Bone marrow (tissue), 2 donors: Measurements from ENCODE around the gene WDR26.
"Not testable (repeated sequence)": the region's sequence is repeated elsewhere in the genome, so short reads cannot be mapped to it uniquely, and the experiment has no call there.

Experiments used
- DNase-seq, 2 donors: peaks; one replicate each; lab custom pipeline; 2025; lab: John Stamatoyannopoulos, UW

WDR26 gene

DNA sequence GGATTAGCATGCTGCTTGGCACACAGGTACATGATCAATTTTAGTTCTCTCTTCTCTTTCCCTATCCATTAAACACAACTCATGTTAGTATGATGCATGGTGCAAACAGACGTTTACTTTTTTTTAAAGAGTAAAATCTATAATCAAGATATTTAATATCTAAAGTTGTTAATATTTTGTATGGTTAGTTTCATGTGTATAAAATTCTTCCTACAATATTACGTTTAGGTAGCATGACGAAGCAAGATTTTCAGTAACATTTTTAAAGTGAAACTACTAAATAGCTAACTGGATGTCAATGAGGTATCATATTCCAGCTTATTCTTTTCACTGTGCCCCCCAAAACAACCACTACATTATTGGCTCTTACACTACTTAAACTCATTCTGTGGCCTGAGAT, 41.3 kb downstream of the WDR26 start:
- DNase-seq, result no peak

DNA sequence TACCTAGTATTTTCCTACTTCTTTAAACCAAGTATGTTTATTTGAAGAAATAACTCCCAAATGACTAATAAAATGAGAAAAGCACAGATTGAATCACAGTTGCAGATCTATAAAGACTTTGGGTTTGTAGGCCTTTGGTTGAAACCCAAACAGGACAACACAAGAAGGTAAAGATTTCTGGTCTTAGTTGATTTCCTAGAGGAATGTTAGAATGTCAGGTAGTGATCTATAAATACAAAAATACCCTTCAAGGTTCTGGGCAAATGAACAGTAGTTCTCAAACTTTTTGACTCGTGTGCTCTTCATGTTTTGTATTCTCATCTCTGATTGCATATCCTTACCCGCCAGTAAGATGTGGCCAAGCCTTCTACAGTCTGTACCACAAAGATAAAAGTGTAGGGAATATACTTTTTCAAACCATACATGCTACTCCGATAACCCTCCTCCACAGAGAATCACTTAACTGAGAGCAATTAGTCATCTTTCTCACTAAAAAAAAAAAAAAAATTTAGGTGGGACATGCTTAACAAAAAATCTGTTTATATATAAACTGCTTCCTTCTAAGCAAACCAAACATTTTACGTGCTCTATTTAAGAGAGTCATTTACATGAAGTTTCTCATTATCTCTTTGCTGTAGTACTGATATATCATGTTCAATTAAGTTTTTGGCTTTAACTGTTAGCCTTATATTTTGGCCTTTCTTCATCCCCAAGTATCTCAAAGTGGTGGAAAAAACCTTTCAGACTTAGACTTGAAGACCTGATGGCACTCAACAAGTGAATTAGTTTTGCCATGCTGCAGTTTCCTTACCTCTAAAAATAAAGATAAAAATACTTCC, 42.0 kb downstream of the WDR26 start:
- DNase-seq, result no peak

DNA sequence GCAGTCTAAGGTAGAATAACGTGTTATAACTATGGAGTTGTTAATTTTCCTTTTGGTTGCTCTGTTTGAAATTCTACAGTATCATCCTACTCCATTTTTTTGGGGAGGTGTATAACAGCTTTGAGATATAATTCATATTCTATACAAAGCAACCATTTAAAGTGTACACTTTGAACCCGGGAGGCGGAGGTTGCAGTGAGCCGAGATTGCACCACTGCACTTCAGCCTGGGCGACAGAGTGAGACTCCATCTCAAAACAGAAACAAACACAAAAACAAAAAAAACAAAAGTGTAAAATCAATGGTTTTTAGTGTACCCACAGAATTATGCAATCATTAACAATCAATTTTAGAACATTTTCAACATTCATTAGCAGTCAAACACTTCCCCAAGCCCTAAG, 44.1 kb downstream of the WDR26 start:
- DNase-seq, result no peak

DNA sequence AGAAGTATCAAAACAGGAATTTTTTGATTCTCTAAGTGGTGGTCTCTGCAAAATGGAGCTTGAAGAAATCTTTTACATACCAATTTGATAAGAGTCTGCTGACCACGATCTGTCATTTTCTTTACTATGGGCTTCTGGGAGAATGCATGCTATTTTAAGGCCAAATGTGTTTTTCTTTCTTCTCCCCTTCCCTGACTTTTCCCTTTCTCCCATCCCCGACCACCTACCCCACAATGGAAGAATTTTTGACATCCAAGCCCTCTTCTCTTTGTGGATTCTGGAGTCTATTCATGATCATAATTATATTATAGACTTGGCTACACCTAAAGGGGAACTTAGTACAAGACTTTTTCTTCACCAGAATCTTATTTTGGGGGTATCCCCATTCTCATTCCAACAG, 46.7 kb downstream of the WDR26 start:
- no peak for DNase-seq

DNA sequence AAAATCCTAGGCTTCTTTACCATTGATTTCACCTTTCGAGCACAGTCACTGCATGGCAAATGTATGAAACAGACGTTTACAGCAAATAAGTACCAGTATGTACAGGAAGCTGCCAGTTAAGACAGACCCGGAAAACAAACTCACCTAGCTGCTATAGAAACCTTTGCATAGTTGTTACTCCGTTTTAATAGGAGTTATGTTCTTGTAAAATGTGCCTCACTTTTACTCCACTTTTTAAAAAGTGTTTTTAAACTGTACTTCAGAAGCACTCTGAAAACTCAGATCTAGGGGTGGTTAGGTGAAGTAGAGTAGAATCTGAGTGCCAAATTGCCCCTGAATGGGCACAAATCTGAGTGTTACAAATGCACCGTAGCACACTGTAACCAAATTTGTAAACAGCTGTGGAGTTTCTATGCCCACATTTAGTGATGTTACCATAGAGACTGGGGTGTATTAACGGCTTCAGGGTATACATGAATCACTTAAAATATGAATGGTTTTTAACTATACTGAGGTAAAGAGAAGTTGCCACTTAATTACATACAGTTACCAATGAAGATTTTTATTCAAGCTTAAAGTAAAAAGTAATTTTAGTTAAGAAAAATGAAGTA, 47.2 kb downstream of the WDR26 start:
- DNase-seq, result no peak

DNA sequence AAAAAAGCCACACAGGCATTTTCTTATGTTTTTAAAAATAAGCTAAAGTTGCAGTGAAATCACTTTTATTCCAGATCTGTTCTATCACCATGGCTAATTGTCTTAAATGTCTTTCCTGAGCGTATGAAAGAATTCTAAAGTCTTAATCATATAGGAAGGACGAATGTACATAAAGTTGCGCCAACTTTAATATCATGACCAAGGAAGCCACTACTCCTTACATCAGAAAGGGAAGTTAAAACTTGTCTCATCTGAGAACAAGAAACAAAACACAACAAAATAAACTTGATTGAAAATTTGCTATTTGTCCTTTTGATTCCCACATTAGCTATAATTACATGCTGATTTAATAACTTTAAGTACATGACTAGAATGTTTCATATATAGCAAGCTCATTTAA, 51.4 kb downstream of the WDR26 start:
- no peak for DNase-seq

DNA sequence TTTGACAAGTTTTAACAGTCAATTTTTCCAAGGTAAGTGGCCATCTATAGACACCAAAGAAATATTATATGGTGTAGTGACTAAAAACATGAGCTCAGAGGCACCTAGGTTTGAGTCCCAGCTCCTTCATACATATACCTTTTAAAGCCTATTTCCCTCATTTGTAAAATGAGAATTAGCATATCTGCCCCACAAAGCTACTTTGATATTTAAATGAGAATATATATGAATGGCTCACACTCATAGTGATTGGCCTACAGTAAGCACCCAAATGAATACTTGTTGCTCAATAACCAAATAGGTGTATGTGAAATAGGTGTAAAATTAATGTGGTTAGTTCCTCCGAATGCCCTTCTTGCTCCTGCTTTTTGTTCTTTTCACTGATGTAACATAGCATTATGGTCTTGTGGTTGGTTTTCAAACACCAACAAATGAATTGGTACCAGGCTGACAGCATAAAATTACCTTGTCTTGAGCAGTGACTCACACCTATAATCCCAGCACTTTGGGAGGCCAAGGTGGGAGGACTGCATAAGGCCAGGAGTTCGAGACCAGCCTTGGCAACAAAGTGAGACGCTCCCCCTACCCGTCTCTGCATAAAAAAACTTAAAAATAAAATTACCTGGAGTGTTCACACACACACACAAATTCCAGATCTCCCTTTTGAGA, 52.6 kb downstream of the WDR26 start:
- no peak for DNase-seq

DNA sequence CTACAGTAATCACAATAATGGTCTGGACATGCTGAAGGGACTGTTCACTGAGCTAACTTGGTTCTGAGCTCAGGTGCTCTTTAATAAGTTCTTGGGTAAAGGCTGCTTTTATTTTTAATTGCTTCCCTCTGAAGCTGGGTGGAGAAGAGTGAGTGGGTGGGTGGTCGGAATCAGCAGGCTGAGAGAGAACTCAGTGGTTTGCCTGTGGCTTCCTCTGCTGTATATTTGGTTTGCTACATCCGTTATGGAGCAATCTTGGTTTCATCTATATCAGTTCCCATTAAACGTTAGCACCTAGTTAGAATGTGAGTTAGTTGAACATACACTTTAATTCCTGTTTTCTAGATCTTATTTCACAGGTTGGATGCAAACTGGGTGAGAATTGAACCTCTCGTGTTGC, 54.6 kb downstream of the WDR26 start:
- peak in 1 of 2 donors; percentile 74 for DNase-seq

DNA sequence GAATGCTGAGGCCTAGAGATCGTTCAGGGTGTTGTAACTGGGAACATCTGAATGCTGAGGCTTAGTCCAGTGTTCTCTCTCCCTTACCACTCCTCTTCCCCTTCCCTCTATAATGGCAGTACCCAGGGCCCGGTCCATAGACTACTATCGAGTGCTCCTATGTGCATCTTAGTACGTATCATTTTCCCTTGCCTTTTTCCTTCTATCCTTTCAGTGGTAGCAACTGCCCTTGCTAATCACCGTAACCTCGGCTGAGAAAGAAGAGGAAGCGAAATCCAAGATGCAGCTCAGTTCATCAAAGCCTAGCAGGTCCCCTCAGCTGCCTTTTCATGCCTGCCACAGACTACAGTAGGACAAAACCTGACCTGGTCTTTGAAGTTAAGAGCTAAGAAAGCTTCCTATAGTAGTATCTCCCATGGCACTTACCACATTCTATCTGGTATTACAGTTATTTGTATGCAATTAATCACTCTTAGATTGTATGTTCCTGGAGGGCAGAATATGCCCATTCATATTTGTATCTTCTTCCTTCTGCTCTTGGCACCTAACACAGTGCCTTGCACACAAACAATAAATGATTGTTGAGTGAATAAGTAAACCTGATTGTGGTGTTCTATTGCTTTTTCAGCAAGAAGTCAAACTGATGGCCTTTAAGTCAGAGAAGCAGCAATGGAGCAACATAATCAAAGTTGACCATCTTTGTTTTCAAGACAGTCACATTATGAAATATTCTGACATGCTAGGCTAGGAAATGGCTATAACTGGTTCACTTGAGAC, 55.6 kb downstream of the WDR26 start:
- no peak for DNase-seq

DNA sequence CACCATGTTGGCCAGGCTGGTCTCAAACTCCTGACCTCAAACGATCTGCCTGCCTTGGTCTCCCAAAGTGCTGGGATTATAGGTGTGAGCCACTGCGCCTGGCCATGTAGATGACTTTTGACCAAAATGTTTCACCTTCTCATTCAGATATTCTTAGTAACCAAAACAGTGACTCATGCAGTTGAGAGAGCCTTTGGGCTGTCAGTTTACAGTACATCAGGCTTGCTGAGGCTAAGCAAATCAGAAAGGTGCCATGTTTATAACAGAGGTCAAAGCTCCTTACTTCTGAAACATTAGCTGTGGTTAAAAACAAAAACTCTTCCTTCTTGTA, 57.0 kb downstream of the WDR26 start:
- no peak for DNase-seq

DNA sequence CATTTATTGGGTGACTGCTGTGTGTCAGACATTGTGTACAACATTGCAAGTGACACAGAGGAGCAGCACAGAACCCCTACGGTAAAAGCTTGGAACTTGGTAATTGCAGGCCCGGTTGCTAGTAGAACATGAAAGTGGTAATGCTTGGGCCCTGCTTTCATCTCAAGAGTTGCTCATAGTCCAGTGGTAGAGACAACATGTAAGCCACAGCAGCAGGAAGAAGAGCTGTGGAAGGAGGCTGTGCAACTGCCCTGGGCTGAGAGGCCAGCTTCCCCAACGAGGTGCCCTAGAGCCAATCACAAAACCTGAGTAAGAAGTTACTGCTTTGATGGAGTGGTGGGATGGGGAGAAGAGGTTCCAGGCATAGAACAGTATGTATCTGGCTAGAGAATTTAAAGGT, 59.5 kb downstream of the WDR26 start:
- DNase-seq, result no peak

DNA sequence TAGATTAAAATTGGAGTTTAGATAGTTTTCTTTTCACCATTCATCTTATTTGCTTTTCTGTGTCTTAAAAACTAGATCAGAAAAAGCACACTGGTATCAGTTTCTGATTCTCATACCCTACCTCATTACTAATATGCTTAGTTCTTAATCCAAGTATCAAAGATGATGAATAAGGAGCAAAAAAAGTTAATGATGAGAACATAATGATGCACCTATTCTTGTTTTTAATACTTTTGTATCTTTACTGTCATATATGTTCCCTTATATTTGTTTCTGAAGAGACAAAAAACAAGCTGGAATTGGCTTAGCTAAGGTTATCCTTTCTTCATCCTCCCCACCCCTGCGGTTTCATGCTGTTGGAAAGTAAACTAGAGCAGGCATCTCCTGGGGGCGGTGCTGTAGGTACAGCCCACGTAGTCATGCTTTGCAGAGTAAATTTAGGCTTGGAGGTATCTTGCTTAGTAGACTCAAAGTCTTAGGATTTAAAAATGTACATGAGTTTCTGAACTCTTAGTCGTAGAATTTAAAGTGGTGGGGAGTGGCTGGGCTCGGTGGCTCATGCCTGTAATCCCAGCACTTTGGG, 61.5 kb downstream of the WDR26 start:
- DNase-seq, result no peak

DNA sequence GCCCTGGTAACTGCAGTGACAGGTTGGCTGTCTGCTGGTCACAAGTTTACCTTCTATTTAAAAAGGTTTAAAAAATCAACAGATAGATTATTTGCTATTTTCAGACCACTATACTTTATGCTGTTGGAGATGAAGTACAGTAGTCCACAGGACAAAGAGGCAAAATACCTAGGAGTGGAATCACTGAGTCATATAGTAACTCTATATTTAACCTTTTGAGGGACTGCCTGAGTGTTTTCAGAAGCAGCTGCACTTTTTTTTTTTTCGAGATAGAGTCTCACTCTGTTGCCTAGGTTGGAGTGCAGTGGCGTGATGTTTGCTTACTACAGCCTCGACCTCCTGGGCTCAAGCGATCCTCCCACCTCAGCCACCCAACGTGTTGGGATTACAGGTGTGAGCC, 66.2 kb downstream of the WDR26 start:
- DNase-seq, result no peak

DNA sequence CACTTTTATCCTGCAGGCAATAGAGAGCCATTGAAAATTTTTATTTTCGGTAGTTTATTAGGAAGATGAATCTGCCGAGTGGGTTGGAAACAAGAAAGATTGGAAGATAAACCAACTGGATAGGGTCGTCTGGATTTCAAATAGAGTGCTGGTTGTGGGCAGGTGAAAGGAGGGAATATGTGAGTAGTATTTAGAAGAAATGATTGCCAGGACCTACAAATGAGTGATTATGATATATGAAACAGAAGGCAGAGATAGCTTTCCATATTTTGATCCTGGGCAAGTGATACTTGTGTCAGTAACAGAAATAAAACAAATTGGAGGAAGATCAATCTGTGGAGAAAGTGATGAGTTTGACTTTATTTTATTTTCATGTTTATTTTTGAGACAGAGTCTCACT, 75.4 kb downstream of the WDR26 start:
- DNase-seq, result no peak

DNA sequence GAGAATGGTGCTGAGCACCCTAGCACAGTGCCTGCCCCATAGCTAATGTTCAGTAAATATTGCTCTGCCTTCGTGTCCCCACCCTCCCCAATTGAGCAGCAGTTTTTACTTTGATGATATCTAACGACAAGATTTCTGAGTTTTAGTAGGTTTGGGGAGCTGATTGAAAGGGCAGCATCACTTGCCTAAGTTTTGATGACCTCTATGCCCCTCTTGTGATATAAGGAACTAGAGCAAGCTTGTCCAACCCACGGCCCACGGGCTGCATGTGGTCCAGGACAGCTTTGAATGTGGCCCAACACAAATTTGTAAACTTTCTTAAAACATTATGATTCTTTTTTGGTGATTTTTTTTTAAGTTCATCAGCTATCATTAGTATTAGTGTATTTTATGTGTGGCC, 76.4 kb downstream of the WDR26 start:
- DNase-seq, result no peak

DNA sequence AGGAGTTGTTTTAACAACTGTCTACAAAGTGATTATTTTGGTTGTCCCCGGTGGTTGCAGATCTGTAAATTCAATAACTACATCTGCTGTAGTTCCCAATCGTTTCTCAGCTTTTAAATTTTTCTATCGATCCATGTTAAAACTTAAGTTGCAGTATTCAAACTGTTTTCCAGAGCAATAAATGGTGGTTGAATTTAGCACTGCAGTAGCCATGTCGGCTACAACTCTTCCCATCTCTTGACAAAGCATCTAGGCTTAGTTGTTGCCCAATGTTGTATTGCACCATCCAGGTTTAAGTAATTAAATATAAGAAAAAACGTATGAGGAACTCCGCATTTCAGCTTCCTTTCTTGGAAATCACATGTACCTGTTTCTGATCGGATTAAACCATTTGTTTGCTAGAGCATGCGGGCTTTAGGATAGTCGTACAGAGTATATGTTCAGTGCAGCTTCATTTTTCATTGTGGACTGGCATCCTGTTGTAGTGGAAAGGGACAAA, 76.9 kb downstream of the WDR26 start:
- no peak for DNase-seq

DNA sequence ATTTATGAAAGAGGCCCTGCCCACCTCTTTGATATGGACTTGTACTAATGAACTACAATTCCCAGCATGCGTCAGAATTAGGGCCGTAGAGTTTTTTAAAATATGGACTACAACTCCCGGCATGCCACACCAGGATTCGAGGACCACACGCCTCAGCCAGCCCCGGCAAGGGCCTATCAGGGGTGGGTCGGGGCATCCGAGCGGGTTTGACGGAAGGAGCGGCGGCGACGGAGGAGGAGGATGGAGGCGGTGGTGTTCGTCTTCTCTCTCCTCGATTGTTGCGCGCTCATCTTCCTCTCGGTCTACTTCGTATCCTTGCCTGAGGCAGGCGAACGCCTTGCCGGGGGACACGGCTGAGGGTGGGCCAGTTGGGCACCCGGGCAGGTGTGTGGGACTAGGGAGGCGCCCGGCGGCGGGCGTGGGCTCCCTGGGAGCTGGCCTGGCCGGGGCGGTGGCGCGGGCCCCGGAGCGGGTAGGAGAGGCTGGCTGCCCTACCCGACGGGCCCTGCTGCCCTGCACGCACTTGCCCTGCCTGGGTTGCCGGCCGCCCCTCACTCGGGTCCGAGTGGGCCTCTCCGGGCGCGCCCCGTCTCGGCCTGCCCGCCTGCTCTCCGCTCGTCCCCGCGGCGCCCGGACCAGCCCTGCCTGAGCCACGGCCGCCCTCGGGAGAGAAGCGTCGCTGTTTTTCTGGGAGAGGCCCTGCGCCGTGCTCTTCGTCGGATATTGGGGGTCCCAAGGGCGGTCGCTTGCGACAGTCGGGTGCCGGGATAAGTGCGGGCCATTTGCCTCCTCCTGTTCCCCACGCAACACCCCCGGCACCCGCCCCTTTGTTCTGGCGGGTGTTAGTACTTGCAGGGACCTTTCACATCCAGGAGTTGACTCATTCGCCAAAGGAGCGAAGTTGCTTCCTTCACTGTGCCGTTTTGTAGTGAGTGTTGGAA, 77.6 kb downstream of the WDR26 start, which contains the start of gene CNIH4:
CNIH4 (plus strand) TSS at position 195 of the 941 bp plus-strand sequence; CDS start at position 241, 46 bp downstream.
- DNase-seq, result peak; percentile 62 to 86

DNA sequence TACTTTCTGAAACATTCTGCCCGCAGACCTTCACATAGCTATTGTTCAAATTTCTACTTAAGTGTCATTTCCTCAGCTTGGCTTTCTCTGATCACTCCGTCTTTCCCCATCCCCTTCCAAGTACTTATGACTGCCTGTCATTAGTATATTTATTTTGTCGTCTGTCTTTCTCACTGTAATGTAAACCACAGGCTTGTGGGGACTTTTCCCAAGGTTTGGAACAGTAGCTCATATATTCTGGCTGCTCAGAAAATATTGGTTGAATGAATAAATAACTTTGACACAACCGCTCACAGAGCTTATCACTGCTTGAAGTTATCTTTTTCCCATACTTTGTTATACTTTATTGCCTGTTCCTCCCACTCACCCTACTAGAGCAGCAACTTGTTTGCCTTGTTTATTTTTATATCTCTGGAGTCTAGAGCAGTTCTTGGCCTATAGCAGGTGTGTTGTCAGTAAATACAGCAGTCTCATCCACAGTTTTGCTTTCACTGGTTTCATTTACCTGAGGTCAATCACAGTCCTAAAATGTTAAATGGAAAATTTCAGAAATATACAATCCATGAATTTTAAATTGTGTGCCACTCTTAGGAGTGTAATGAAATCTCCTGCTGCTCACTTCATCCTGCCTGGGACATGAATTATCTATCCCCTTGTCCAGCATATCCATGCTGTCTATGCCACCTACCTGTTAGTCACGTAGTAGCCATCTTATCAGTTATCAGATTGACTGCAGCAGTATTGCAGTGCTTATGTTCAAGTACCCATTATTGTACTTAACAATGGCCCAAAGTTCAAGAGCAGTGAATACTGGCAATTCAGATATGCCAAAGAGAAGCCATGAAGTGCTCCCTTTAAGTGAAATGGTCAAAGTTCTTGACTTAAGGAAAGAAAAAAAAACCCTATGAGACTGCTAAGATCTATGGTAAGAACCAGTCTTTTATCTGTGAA, 80.3 kb downstream of the WDR26 start:
- DNase-seq, result no peak

DNA sequence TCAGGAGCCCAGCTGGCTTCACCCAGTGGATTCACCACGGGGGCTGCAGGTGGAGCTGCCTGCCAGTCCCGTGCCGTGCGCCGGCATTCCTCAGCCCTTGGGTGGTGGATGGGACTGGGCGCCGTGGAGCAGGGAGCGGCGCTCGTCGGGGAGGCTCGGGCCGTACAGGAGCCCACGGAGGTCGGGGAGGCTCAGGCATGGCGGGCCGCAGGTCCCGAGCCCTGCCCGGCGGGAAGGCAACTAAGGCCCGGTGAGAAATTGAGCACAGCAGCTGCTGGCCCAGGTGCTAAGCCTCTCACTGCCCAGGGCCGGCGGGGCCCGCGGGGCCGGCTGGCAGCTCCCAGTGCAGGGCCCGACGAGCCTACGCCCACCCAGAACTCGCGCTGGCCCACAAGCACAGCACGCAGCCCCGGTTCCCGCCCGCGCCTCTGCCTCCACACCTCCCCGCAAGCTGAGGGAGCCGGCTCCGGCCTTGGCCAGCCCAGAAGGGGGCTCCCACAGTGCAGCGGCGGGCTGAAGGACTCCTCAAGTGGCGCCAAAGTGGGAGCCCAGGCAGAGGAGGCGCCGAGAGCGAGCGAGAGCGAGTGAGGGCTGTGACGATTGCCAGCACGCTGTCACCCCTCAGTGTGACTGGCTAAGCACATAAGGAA, 82.0 kb downstream of the WDR26 start:
- not testable (repeated sequence) for DNase-seq
